AG08396 (cell line): ENCODE results near the gene EMC10.
A peak's percentile ranks its signal among the peaks of the same experiment; 100 is the strongest.

ENCODE experiments used
- DNase-seq: peaks from one replicate; pipeline ENCODE4 v3.0.0; 2012; ENCODE audit warnings: low spot score, mixed read lengths

Gene EMC10

DNA sequence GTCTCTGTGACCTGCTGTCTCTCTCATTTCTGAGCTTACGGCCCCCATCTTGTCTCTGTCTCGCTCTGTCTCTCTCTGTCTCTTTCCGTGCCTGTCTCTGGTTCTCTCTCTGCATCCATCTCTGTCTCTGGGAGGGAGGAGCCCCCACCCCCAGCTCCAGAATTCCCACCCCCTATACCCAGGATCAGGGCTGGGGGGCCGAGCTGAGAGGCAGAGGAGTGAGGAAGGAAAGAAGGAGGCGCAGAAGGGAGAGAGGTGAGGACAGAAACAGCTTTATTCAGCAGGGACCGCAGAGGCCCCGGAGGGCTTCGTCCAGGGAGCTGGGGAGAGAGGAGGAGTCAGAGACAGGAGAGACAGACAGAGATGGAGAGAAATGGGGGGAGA, 20.7 kb downstream of the EMC10 start:
- DNase-seq: no peak

DNA sequence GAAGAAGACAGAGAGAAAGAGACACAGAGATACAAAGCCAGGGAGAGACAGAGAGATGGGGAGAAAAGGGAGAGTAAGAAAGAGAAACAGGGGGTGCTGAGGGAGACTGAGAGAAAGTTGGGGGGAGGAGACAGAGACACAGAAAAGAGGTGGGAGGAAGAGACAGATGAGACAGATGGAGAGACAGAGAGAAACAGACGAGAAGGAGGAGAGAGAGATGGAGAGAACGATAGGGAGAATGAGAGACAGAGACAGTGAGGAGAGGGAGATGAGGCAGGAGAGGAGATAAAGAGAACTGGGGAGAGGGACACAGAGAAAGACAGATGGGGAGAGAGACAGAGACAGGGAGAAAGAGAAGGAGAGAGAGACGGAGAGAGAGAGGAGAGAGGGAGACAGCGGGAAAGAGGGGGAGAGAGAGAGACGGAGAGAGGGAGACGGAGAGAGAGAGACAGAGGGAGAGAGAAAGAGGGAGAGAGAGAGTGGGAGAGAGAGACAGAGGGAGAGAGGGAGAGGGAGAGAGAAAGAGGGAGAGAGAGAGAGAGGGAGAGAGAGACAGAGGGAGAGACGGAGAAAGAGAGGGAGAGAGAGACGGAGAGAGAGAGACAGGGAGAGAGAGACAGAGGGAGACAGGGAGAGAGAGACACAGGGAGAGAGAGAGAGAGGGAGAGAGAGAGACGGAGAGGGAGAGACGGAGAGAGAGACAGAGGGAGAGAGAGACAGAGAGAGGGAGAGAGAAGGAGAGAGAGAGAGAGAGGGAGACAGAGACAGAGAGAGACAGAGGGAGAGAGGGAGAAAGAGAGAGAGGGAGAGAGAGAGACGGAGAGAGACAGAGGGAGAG, 22.1 kb downstream of the EMC10 start:
- DNase-seq: no peak

DNA sequence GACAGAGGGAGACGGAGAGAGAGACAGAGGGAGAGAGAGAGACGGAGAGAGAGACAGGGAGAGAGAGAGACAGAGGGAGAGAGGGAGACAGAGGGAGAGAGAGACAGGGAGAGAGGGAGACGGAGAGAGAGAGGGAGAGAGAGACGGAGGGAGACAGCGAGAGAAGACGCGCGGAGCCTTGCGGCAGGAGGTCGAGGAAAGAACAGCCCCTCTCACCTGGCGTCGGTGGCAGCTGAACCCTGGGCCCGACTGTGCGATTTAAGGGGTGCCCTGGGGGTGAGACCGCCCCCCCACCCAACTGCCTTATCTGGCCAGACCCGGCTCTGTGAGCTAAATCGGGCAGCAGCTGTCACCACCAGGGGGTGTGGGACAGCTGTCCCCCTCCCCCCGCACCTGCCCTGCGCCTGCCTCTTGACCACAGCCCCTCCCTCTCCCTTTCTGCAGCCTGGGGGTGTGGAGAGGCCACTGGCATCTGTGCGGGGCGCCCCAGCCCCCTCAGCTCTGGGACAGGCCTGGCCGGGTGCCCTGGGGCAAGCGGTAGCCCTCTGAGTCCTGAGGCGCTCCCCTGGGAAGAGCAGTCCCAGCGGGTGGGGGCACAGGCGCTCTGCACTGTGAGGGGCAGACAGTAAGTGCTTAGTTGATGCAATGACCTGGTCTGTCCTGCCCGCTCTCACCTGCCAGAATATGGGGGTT, 23.9 kb downstream of the EMC10 start:
- no peak for DNase-seq

DNA sequence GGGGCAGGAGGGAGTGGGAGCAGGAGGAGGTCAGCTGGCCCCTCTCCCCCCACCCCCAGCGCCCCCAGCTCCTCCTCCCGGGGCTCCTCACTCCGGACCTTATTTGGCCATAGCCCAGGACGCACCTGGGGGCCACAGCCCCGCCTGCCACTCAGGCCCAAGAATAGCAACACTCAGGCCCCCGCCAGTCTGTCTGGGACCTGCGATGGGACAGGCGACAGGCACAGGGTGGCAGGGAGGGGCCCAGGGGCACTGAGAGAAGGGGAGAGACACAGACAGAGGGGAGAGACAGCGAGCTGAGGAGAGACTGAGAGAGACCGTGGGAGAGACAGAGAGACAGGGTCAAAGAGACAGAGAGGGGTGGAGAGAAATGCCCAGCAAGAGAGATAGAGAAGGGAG, 24.4 kb downstream of the EMC10 start:
- DNase-seq: no peak

DNA sequence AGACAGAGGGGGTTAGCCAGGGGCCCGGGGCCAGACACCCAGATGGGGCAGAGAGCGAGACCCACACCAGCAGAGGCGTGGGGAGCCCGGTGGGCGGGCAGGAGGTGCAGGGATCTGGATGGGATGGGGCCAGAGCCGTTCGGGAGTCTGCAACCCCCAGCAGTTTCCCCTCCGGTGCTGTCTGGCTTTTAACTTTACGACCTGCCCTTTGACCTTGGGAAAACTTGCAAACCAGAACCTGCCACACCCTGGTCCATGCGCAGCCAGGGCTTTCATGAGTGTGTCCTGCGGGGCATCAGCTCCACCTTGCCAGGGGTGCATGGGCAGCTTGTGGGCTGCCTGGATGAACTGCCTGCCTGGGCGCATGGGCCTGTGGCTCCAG, 24.9 kb downstream of the EMC10 start:
- no peak for DNase-seq

DNA sequence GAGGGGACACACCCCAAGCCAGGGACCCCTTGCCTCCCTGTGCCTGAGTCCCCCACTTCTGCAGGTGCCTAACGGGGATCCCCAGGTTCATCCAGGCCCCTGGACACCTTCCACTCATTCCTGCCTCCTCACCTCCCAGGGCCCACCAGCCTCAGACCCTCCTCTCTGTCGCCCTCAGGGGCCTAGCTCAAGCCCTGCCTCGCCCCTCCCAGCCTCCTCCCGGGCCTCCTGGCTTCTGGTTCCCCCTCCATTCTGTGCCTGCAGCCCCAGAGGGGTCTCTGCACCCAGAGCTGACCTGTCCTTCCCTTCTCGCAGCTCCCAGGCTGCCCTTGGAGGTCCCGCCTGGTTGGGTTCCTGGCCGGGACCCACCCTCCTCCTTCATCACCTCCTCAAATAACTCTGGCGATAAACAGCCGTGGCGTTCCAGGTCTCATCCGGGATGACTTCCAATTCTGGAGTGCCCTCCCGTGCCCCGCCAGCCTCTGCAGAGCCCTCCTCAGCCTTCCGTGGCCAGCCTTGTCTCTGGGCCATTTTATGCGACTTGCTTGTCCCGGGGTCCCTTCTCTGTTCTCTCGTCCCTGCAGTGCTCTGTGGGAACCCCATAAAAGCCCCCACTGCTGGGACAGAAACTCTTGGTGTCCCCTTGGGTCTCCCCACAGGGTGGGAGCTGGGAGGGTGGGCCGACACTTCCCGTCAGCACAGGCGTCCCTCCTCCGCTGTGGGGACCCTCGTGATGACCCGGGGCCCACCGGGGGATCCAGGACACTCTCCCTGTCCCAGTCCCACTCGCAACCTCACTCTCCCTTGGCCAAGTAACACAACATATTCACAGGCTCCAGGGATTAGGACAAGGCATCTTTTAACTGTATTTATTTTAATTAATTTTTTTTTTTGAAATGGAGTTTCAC, 25.5 kb downstream of the EMC10 start:
- no peak for DNase-seq

DNA sequence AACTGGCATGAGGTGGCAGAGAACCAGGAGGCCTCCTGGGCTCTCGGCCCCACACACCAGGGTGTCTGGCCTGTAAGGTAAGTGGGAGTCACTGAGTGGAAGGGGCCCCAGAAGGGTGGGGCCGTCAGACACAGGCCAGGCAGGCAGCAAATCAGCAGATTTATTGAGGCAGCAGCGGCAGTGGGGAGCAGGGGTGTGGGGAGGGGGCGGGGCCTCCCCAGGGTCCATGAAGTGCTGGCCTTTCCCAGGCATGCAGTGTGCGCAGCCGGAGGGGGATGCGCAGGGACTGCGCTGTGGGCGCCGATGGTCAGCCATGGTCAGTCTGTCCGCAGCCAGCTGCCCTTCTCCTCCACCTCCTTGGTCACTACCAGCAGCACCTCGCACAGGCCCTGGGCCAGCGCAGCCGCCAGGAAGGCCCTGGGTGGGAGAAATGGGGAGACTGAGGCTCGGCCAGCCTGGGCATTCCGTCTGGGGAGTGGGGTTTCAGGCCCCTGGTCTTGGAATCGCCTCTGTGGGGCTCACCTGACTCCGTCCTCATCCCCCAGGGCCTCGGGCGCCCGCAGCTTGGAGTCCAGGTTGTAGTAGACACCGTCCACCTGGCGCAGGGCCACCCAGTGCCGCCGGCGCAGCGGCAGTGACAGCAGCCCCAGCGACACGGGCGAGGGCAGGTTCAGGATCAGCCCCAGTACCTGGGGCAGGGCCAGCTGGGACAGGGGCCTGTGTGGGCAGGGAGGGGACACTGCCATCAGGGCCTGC, 29.7 kb downstream of the EMC10 start:
- no peak for DNase-seq

DNA sequence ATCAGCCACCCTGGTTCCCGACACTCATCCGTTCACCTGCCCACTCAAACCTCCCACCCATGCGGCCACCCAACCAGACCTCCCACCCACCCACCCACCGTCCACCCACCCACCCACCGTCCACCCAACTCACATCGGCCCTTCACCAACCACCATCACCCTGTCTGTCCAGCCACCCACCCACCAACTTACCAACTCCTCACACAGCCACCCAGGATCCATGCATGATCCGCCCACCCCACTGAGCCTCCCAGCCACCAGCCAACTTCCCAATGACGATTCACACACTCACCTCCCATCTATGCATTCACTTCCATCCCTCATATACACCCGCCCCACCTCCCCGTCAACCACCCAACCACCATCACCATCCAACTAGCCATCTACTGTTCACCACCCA, 30.4 kb downstream of the EMC10 start:
- no peak for DNase-seq

DNA sequence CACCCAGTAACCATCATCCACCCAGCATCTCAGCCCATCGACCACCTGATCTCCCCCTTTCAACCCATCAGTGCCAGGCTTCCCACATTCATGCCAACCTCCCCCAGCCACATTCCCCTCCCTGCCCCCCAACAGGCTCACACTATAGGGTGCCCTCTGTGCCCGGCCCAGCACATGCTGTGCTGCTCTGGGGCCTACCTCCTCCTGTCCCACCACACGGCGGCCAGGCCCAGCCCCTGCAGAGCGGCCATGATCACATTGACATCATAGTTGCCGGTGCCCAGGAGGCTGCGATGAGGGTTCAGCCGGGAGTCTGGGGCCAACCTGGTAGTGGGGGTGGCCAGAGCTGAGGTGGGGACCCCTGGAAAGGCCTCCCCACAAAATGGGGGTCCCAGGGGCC, 31.1 kb downstream of the EMC10 start:
- DNase-seq: no peak

DNA sequence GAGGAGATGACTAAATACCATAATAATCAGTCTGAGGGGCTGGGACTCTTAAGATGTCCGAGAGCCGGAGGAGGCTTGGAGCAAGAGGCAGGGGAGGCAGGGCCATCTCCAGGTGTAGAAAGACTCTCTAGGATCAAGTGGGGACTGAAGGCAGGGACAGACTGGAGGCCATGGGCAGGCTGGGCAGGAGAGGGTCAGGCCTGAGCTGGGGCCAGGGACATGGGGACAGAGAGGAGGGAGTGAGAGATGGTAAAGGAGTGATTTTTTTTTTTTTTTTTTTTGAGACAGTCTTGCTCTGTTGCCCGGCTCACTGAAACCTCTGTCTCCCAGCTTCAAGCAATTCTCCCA, 32.5 kb downstream of the EMC10 start:
- DNase-seq: no peak

DNA sequence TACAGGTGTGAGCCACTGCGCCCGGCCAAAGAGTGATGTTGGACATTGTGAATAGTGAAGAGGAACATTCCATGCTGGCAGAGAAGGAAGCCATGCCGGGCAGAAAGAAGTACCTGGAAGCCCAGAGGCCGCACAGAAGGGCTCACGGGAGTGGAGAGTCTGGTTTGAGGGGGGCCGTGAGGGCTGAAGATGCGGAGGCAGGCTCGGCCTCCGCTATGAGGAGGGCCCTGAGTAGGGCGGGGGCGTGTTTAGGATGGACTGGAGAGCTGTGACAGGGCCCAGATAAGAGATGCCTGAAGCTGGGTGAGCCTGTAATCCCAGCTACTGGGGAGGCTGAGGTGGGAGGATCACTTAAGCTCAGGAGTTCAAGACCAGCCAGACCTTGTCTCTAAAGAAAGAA, 33.1 kb downstream of the EMC10 start:
- DNase-seq: no peak

DNA sequence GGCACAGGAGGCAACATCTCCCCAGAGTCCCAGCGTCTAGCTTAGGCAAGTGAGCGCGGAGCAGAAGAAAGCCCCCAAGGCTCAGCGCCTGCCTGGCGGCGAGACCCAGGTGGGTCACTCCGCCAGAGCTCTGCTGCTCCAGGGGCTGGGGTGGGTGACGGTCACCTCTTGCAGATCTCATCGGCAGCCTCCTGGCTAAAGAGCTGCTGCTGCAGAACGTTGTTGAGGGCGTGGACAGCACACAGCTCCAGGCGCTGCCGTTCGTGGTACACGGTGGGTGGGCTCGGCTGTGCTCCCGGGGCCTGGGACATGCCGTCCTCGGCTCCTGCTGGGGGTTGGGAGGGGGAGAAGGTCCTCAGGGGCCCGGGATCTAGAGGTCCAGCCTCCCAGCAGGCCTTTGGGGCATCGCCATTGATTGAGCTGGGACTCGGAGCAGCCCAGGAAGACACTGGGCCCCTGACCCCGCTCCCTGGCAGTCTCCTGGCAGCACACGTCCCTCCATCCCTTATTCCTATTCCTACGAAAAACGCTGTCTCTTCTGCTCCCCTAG, 33.9 kb downstream of the EMC10 start:
- peak; percentile 49 for DNase-seq

DNA sequence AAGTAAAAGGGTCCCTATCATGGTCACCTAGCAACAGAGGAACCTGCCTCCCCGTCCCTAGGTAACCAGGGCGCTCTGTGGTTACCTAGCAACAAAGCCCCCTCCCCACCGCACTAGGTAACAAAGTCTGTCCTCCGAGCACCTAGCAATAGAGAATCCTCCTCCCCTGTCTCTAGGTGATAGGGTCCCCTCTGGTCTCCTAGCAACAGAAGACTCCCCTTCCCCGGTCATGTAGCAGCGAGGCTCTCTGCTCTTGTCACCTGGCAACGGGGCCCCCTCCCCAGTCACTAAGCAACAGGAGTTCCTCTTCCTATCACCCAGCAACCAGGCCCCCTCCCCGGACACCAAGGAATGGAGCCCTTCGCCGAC, 34.4 kb downstream of the EMC10 start:
- DNase-seq: no peak

DNA sequence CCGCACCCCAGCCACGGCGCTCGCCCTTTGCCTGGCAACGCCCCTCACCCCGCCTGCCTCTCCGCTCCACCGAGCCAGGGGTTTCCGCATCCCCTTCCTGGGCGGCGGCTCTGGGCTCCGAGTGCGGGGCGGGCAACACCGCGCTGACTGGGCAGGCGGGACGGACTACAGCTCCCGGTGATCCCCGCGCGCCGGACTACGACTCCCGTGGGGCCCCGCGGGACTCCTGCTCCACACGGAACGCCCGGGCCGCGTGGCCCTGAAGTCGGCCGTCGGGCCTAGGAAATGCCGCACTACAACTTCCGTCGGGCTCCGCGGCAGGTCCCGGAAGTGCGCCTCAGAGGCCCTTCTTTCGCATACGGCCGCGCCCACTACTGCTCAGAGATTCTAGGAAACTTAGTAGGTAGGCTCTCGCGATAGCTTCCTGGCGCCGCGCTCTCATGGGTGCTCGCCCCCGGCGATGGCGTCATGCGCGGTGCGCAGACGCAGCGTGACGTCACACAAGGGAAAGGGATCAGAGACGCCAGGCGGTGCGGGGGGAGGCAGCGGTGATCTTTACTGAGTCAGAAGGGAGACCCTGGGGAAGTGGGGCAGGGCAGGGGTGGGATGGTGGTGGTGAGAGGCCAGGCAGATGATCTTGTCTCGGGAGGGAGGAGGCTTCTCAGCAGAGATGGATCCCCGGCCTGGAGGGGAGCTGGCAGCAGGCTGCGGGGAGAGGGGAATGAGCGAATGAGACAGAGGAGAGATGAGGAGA, 34.9 kb downstream of the EMC10 start, which contains the start of gene JOSD2:
Gene JOSD2, minus strand, starts transcription at position 123 of the 754 bp plus-strand sequence. CDS start 760 bp downstream, outside the sequence.
- peak; percentile 99 for DNase-seq

DNA sequence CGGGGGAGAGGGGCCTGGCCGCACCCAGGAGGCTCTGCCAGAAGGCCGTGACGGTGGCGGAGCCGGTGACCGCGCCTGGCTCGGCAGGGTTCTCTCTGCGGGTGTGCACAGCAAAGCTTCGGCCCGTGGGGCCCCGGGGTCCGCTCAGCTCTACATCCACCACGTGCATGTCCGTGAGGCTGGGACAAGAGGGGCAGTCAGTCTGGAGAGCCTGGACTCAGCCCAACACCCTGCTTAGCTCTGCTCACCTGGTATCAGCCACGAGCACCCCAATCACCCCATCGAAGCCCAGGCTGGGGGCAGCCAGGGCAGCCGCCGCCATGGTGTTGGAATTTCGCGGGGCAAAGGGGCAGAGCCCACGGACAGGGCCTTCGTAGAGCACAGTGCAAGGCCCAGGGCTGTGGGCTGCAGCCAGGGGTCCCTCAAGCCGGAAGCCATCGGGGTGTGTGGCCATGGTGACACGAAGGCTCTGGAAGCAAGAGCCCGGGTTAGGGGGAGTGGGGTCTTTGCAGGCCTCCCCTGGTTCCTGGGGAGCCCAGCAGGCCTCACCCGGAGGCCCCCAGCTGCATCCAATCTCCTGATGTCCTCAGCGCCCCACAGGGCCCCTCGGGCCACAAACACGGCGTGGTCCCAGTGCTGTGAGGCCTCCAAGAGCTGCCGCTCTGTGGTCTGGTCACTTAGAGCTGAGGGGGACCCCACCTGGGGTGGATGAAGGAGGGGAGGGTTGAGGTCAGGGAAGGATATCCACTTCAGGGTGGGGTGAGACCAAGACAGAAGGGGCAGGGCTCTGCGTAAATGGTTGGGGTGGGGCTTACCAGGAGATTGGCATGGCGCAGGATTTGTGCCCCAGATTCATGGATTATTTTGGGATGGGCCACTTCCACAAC, 36.0 kb downstream of the EMC10 start:
- no peak for DNase-seq

DNA sequence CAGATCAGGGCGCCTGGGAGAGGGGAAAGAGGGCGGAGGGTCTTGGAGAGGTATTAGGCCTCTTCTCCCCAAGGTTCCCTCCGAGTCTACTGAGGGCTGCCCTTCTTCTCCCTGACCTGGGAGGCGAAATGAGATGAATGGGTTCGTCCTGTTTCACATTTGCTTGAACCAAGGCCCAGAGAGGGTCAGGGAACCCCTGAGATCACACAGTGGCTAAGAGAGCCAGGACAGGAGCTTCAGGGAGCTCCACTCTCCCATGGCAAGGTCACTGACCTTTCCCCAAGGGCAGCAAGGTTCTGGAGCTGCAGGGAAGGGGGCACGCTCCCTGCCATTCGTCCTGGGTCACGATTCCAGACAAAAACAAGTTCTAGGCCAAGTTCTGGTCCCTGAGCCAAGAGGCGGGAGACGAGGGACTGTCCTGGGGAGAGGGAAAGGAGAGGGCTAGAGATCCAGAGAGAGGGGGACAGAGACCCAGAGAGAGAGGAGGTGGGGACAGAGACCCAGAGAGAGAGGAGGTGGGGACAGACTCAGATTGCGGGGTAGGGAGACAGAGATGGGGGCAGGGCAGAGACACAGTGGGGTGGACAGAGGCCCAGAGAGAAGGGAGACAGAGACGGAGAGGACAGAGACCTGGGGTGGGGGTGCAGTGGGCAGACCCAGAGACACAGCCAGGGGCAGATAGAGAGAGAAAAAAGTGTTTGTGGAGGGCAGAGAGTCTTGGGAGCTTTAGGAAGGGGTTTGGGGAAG, 36.9 kb downstream of the EMC10 start:
- no peak for DNase-seq

DNA sequence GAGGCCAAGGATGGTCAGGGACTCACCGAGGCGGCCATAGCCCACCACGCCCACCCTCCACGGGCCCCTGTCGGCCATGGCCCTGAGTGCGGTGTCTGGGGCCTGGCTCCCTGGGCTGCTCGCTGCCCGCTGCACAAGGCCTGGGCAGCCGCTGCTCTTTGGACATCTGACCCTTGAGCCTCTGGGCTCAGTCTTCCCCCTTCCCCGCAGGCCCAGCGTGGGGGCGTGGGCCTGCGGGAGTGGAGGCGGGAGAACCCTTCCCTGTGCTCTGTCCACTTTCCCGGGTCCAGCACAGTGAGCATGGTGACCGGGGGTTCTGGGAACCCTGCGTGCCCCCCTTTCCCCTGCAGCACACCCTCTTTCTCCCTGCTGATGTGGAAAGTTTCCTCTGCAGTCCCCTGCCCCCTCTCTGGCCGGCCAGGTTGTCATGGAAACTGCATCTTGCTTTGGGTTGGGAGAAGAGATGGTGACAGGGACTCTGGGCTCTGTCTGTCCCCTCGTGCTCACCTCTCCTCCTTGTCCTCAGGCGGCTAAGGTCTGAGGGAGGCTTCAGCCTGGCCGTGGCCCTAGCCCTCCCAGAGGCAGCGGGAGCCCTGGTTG, 37.5 kb downstream of the EMC10 start, which contains the start of gene ASPDH:
Gene ASPDH, minus strand, starts transcription at position 168 of the 600 bp plus-strand sequence. Its CDS starts 90 bp downstream, at position 78.
- no peak for DNase-seq

DNA sequence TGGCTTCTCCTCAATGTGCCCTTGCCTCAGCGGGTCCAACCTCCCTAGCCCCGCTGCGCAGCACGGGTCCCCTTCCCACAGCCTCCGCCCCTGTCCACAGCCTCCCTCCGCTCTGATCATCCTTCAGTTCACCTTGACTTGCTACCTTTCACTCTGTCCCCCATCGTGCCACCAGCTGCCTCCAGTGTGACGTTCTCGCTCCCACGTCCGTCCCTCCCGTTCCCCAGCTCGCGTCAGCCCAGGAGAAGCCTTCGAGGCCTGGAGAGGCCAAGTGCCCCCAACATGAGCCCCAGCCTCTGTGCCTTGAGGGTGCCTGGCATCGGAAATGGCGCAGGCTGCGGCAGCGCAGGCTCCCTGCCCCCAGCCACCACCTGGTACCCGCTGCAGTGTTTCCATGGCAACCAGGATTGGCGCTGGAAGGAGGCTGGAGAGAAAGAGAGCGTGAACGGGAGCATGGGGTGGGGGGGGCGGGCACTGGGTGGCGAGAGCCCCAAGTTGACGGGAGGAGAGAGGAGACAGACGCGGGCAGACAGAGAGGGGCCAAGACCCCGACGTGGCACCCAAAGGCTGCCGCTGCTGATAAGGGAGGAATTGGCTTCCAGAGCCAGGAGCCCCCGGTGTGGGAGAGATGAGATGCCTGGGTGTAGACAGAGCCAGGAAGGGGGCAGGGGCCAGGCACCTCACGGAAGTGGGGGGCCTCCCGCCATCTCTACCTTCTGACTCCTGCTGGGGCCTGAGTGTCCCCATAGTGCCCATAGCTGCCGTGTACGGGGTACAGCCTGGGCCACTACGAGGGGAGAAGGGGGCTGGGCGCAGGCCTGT, 38.2 kb downstream of the EMC10 start:
- no peak for DNase-seq
